GM12878 (cell line): Measurements from ENCODE around the gene DIS3L2. TPM values are rescaled to one million over a fixed set of nuclear protein-coding genes. Genes with fewer than 3 reads are reported as not detected.

Source experiments
- ATAC-seq: fragments of 200-7000 bp; cut with Tn5 transposase; 3 replicates; pipeline ENCODE4 v1.9.1; 2020; ENCODE audit warnings: mild to moderate bottlenecking, moderate library complexity
- BruUV-seq: library from RNA; stranded (reverse); fragments of 400-500 nt; replicated peaks from 2 replicates; lab custom pipeline; 2021; lab: Mats Ljungman, UMichigan
- CTCF ChIA-PET: fragments of 300-600 bp; sonication (Branson Sonifier 250); formaldehyde crosslinking; extraction: SDS; loops from one replicate; lab custom pipeline; 2021; ENCODE audit warnings: inconsistent platforms; lab: Yijun Ruan, JAX
- POLR2A ChIA-PET: fragments of 350-600 bp; formaldehyde crosslinking; extraction: SDS; loops from one replicate; lab custom pipeline; 2021; ENCODE audit warnings: inconsistent platforms; lab: Charles Lee
- RAD21 ChIA-PET: fragments of 300-600 bp; sonication (Branson Sonifier 250); formaldehyde crosslinking; loops from one replicate; lab custom pipeline; 2023; ENCODE audit warnings: antibody characterized with exemption; ENCODE audit not compliant: unreplicated experiment; lab: Charles Lee
- SMC1A ChIA-PET: fragments of 300-600 bp; sonication (Branson Sonifier 250); formaldehyde crosslinking; loops from one replicate; lab custom pipeline; 2023; ENCODE audit not compliant: unreplicated experiment, uncharacterized antibody; lab: Charles Lee
- DNase-seq: peaks from one replicate; pipeline ENCODE4 v3.0.0-alpha.2; 2011; ENCODE audit warnings: low read depth, low spot score
- FAIRE-seq: peaks from 3 replicates; lab custom pipeline; 2011; peaks lifted over from hg19 to GRCh38; lab: Jason Lieb, UNC
- H2AFZ ChIP-seq: 2 replicates; pipeline ENCODE4 v1.6.0; 2011; ENCODE audit warnings: low read depth, low read length, control low read depth; ENCODE audit not compliant: control insufficient read depth
- H3K27ac ChIP-seq: 2 replicates; pipeline ENCODE4 v1.5.1; 2011; ENCODE audit warnings: control low read depth; ENCODE audit not compliant: control insufficient read depth, insufficient read depth
- H3K27me3 ChIP-seq, 2 experiments: replicated peaks in 1 of 2; 2 replicates each; pipeline versions ENCODE4 v1.6.0 to v1.6.1; 2011; ENCODE audit warnings: low read length in 1 of 2; ENCODE audit not compliant: control insufficient read depth in 2 of 2, insufficient read depth in 2 of 2
- H3K36me3 ChIP-seq, 2 experiments: 2 replicates each; pipeline ENCODE4 v1.5.1; 2011; ENCODE audit warnings: low read length in 1 of 2; ENCODE audit not compliant: control insufficient read depth in 2 of 2, insufficient read depth in 2 of 2
- H3K4me1 ChIP-seq: 2 replicates; pipeline ENCODE4 v1.6.1; 2011; ENCODE audit warnings: mild to moderate bottlenecking, low read length, moderate library complexity, mixed read lengths; ENCODE audit not compliant: control insufficient read depth, insufficient read depth
- H3K4me2 ChIP-seq: 2 replicates; pipeline ENCODE4 v1.6.0; 2011; ENCODE audit warnings: control low read depth; ENCODE audit not compliant: control insufficient read depth, insufficient read depth
- H3K4me3 ChIP-seq: fragments of 200-600 bp; sonication (generic); 2 replicates; pipeline ENCODE4 v1.5.1; 2016
- H3K79me2 ChIP-seq: 2 replicates; pipeline ENCODE4 v1.6.0; 2011; ENCODE audit warnings: low read length; ENCODE audit not compliant: control insufficient read depth, insufficient read depth
- H3K9ac ChIP-seq: 2 replicates; pipeline ENCODE4 v1.8.0; 2011; ENCODE audit warnings: low read length, control low read depth, mixed read lengths; ENCODE audit not compliant: control insufficient read depth, insufficient read depth
- H3K9me3 ChIP-seq: replicated peaks from 3 replicates; pipeline ENCODE4 v1.5.1; 2011; ENCODE audit warnings: mild to moderate bottlenecking, low read length; ENCODE audit not compliant: control insufficient read depth, insufficient read depth
- H4K20me1 ChIP-seq: 2 replicates; pipeline ENCODE4 v1.6.0; 2011; ENCODE audit not compliant: control insufficient read depth, insufficient read depth
- MEF2A ChIP-seq: IDR thresholded peaks from 2 replicates; pipeline ENCODE4 v1.6.1; 2011; ENCODE audit warnings: low read depth, mild to moderate bottlenecking, low read length, moderate library complexity; ENCODE audit not compliant: insufficient read depth
- MEF2B ChIP-seq: fragments of 450-650 bp; IDR thresholded peaks from 2 replicates; pipeline ENCODE4 v1.6.1; 2018; ENCODE audit warnings: mild to moderate bottlenecking, moderate library complexity; ENCODE audit not compliant: partially characterized antibody, poor library complexity, severe bottlenecking
- NFYB ChIP-seq: IDR thresholded peaks from 2 replicates; pipeline ENCODE4 v1.6.1; 2011; ENCODE audit warnings: low read depth, mild to moderate bottlenecking, low read length, improper control_type of control experiment, moderate library complexity; ENCODE audit not compliant: insufficient read depth
- POLR2A ChIP-seq: IDR thresholded peaks from 2 replicates; pipeline ENCODE4 v1.6.1; 2011; ENCODE audit warnings: low read depth, mild to moderate bottlenecking, low read length
- POLR2AphosphoS5 ChIP-seq: IDR thresholded peaks from 2 replicates; pipeline ENCODE4 v1.6.1; 2011; ENCODE audit warnings: mild to moderate bottlenecking, low read length, inconsistent platforms
- SUZ12 ChIP-seq: fragments of 200-600 bp; sonication (generic); IDR thresholded peaks from one replicate; pipeline ENCODE4 v1.6.1; 2018; ENCODE audit warnings: antibody characterized with exemption, mild to moderate bottlenecking; ENCODE audit not compliant: unreplicated experiment
- ZSCAN29 ChIP-seq: fragments of 450-650 bp; IDR thresholded peaks from 2 replicates; pipeline ENCODE4 v1.6.1; 2017; ENCODE audit warnings: mild to moderate bottlenecking, moderate library complexity
- WGBS: methylation state at CpG from one replicate; pipeline ENCODE4 v1.1.6; 2016; ENCODE audit warnings: low lambda C conversion rate; ENCODE audit not compliant: insufficient replicate concordance, insufficient coverage; ENCODE audit errors: missing lambda C conversion rate; 5-methylcytosine and 5-hydroxymethylcytosine counted together
- in situ Hi-C: fragments of 300-500 bp; cut with MboI; formaldehyde crosslinking; loops from 9 replicates; pipeline ENCODE4 v1.14.3; 2018; ENCODE audit warnings: mixed read lengths
- intact Hi-C: fragments of 100-400 bp; cut with micrococcal nuclease; formaldehyde crosslinking; loops from one replicate; pipeline ENCODE4 v1.14.2; 2022; ENCODE audit not compliant: unreplicated experiment
- polyA plus RNA-seq, 11 experiments: library from polyadenylated mRNA; depleted of rRNA in 4 of 11; unstranded in 6 of 11; stranded (reverse) in 5 of 11; fragments of >200 nt; fragmentation: Nextera tagmentation in 4 of 11; fragmentation: Illumina TruSeq in 1 of 11; extraction: Ambion mirVana in 4 of 11; extraction: Trizol in 1 of 11; gene quantifications; 1 replicate in 1 of 11; 2 replicates in 10 of 11; pipeline versions ENCODE4 v1.2.1 to v1.2.3, GENCODE V29; 2011 to 2016; ENCODE audit warnings: inconsistent platforms in 2 of 11, missing spikeins in 2 of 11, low read depth in 1 of 11
- total RNA-seq, 4 experiments: library from RNA; depleted of rRNA in 3 of 4; stranded (reverse); fragments of >200 nt in 3 of 4; fragmentation: Illumina TruSeq in 1 of 4; extraction: Trizol in 1 of 4; gene quantifications; 2 replicates each; pipeline versions ENCODE4 v1.2.1 to v1.2.3, GENCODE V29; 2013 to 2021
- TF ChIP-seq, protein P1 (sequence below): fragments of 150-350 bp; IDR thresholded peaks from 2 replicates; pipeline ENCODE4 v1.6.1; 2016; ENCODE audit warnings: low read depth, low read length
- TF ChIP-seq, protein P2 (sequence below): IDR thresholded peaks from 2 replicates; pipeline ENCODE4 v1.6.1; 2011; ENCODE audit warnings: mild to moderate bottlenecking, low read depth, low read length, moderate library complexity; ENCODE audit not compliant: insufficient replicate concordance
- TF ChIP-seq, protein P3 (sequence below): fragments of 450-650 bp; IDR thresholded peaks from 2 replicates; pipeline ENCODE4 v1.6.1; 2017; ENCODE audit warnings: mild to moderate bottlenecking, low read depth, inconsistent platforms; ENCODE audit not compliant: poor library complexity, severe bottlenecking
- TF ChIP-seq, protein P4 (sequence below): fragments of 450-650 bp; conservative IDR thresholded peaks from 2 replicates; pipeline ENCODE4 v1.6.1; 2017; ENCODE audit warnings: mild to moderate bottlenecking, moderate library complexity

Gene DIS3L2
- total and polyA plus RNA-seq, 10 of the 15 experiments (the other 5 are each of a cell fraction or from before 2014, with no cell fraction given): 3.5 to 27.1 (median 16.0) TPM

GRCh38 chr2:231930593-231931281 lies 30.8 kb upstream of the DIS3L2 start (continued):
- TF ChIP-seq, protein P1, sequence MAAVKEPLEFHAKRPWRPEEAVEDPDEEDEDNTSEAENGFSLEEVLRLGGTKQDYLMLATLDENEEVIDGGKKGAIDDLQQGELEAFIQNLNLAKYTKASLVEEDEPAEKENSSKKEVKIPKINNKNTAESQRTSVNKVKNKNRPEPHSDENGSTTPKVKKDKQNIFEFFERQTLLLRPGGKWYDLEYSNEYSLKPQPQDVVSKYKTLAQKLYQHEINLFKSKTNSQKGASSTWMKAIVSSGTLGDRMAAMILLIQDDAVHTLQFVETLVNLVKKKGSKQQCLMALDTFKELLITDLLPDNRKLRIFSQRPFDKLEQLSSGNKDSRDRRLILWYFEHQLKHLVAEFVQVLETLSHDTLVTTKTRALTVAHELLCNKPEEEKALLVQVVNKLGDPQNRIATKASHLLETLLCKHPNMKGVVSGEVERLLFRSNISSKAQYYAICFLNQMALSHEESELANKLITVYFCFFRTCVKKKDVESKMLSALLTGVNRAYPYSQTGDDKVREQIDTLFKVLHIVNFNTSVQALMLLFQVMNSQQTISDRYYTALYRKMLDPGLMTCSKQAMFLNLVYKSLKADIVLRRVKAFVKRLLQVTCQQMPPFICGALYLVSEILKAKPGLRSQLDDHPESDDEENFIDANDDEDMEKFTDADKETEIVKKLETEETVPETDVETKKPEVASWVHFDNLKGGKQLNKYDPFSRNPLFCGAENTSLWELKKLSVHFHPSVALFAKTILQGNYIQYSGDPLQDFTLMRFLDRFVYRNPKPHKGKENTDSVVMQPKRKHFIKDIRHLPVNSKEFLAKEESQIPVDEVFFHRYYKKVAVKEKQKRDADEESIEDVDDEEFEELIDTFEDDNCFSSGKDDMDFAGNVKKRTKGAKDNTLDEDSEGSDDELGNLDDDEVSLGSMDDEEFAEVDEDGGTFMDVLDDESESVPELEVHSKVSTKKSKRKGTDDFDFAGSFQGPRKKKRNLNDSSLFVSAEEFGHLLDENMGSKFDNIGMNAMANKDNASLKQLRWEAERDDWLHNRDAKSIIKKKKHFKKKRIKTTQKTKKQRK: no peak
- no peak for TF ChIP-seq POLR2AphosphoS5
- no peak for TF ChIP-seq MEF2A
- no peak for TF ChIP-seq ZSCAN29
- TF ChIP-seq MEF2B: no peak

DNA sequence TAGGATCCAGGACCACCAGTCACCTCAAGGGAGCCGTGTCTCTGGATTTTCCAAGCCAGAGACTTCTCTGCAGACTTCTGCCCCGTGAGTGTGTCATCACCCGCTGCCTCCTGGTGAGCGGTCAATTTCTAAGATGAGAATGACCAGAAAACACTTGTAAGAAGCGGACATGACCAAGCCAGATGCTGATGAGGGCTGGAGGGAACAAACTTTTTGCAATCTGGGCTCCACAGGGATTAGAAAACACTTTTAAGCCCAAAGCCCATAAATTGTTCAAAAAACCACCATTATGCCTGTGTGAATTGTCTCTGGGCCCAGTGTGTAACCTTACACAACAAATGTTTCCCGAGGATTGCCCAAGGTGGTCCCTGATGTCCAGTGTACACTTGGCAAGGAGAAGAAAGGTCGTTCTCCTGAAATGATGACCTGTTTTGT lies 30.0 kb upstream of the DIS3L2 start:
- Histone ChIP-seq H3K4me2 (no peak overlapping the region), H2AFZ (no peak overlapping the region), H3K27me3 (peaks cover 2% of the 10 kb centered on the region in 2 experiments; a peak in 3 of 4 replicates), H3K4me3 (no peak overlapping the region), H3K4me1 (peaks cover 2% of the 10 kb centered on the region; the same call in 1 of the 2 replicates), H4K20me1 (no peaks in the 10 kb centered on the region), H3K36me3 (no peaks in the 10 kb centered on the region), H3K9ac (no peak overlapping the region), H3K9me3 (no peaks in the 10 kb centered on the region), H3K79me2 (no peaks in the 10 kb centered on the region), H3K27ac (no peak overlapping the region)
- ChIA-PET CTCF (interaction anchor here (1.4 to 8.2 kb wide), 2 partner anchors 9 to 210 kb away, joined by 4 to 32 read pairs; no protein-coding TSS in a partner anchor), RAD21 (no interaction called here), POLR2A (no interaction called here), SMC1A (interaction anchor here (0.9 to 1.0 kb wide), 2 partner anchors 210 to 298 kb away, joined by 3 read pairs; no protein-coding TSS in a partner anchor)
- FAIRE-seq: no peak
- WGBS: 28% methylated on average over 7 of the region's 7 CpGs
- in situ Hi-C loops (no loop called here), intact Hi-C loops (no loop called here)
- no peak for DNase-seq
- no TSS peak for BruUV-seq
- ATAC-seq: no peak
- TF ChIP-seq POLR2A (no peak), SUZ12 (no peak), NFYB (no peak)
- TF ChIP-seq, protein P2, sequence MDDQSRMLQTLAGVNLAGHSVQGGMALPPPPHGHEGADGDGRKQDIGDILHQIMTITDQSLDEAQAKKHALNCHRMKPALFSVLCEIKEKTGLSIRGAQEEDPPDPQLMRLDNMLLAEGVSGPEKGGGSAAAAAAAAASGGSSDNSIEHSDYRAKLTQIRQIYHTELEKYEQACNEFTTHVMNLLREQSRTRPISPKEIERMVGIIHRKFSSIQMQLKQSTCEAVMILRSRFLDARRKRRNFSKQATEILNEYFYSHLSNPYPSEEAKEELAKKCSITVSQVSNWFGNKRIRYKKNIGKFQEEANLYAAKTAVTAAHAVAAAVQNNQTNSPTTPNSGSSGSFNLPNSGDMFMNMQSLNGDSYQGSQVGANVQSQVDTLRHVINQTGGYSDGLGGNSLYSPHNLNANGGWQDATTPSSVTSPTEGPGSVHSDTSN: no peak
- TF ChIP-seq, protein P3, sequence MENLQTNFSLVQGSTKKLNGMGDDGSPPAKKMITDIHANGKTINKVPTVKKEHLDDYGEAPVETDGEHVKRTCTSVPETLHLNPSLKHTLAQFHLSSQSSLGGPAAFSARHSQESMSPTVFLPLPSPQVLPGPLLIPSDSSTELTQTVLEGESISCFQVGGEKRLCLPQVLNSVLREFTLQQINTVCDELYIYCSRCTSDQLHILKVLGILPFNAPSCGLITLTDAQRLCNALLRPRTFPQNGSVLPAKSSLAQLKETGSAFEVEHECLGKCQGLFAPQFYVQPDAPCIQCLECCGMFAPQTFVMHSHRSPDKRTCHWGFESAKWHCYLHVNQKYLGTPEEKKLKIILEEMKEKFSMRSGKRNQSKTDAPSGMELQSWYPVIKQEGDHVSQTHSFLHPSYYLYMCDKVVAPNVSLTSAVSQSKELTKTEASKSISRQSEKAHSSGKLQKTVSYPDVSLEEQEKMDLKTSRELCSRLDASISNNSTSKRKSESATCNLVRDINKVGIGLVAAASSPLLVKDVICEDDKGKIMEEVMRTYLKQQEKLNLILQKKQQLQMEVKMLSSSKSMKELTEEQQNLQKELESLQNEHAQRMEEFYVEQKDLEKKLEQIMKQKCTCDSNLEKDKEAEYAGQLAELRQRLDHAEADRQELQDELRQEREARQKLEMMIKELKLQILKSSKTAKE: no peak
- TF ChIP-seq, protein P4, sequence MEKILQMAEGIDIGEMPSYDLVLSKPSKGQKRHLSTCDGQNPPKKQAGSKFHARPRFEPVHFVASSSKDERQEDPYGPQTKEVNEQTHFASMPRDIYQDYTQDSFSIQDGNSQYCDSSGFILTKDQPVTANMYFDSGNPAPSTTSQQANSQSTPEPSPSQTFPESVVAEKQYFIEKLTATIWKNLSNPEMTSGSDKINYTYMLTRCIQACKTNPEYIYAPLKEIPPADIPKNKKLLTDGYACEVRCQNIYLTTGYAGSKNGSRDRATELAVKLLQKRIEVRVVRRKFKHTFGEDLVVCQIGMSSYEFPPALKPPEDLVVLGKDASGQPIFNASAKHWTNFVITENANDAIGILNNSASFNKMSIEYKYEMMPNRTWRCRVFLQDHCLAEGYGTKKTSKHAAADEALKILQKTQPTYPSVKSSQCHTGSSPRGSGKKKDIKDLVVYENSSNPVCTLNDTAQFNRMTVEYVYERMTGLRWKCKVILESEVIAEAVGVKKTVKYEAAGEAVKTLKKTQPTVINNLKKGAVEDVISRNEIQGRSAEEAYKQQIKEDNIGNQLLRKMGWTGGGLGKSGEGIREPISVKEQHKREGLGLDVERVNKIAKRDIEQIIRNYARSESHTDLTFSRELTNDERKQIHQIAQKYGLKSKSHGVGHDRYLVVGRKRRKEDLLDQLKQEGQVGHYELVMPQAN: no peak
